ENCODE data around the gene IL4. TPM values are rescaled to one million over a fixed set of nuclear protein-coding genes. Genes with fewer than 3 reads are reported as not detected.

The IL4 gene
- total RNA-seq, 1 donor from 2014 or later, result not detected

DNA sequence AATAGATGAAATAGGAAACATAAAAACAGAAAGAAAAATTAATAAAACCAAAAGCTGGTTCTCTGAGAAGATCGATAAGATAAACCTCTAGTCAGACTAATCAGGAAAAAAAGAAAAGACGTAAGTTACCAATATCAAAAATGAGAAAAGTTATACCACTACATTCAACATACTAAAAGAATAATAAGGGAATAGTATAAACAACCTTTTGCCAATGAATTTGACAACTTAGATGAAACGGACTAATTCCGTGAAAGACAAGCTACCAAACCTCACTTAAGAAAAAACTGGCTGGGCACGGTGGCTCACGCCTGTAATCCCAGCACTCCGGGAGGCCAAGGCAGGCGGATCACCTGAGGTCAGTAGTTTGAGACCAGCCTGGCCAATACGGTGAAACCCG, 56.1 kb downstream of the IL4 start:
- ATAC-seq (no peak), DNase-seq (no peak)
- no peaks in the 10 kb centered on the region for H3K4me1 ChIP-seq
- no peaks in the 10 kb centered on the region for H3K9me3 ChIP-seq
- peaks cover 8% of the 10 kb centered on the region for H3K36me3 ChIP-seq
- intact Hi-C loops (cut with DNase I), result no loop called here
- H3K4me3 ChIP-seq, result no peak overlapping the region
- TF ChIP-seq, protein P1, sequence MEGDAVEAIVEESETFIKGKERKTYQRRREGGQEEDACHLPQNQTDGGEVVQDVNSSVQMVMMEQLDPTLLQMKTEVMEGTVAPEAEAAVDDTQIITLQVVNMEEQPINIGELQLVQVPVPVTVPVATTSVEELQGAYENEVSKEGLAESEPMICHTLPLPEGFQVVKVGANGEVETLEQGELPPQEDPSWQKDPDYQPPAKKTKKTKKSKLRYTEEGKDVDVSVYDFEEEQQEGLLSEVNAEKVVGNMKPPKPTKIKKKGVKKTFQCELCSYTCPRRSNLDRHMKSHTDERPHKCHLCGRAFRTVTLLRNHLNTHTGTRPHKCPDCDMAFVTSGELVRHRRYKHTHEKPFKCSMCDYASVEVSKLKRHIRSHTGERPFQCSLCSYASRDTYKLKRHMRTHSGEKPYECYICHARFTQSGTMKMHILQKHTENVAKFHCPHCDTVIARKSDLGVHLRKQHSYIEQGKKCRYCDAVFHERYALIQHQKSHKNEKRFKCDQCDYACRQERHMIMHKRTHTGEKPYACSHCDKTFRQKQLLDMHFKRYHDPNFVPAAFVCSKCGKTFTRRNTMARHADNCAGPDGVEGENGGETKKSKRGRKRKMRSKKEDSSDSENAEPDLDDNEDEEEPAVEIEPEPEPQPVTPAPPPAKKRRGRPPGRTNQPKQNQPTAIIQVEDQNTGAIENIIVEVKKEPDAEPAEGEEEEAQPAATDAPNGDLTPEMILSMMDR (IDR thresholded peaks at IDR 0.05), result no peak
- H3K27me3 ChIP-seq (ENCODE audit: low read depth), result no peaks in the 10 kb centered on the region
- H3K27ac ChIP-seq, result no peak overlapping the region

Other genes starting within 250 kb of the IL4 start
- gene IRF1, start 183.2 kb upstream of the IL4 start, total RNA-seq, result 81.2 TPM
- not detected for gene IL5, start 130.5 kb upstream of the IL4 start, total RNA-seq
- 33.2 TPM for gene RAD50, start 117.0 kb upstream of the IL4 start, total RNA-seq
- gene IL13, start 15.8 kb upstream of the IL4 start, total RNA-seq, result not detected
- 10.8 TPM for gene KIF3A, start 63.6 kb downstream of the IL4 start, total RNA-seq
- gene CCNI2, start 73.4 kb downstream of the IL4 start, total RNA-seq, result 1.1 TPM
- 32.8 TPM for gene SEPTIN8, start 103.2 kb downstream of the IL4 start, total RNA-seq
- gene SOWAHA, start 139.3 kb downstream of the IL4 start, total RNA-seq, result 0.18 TPM
- 17.3 TPM for gene SHROOM1, start 156.7 kb downstream of the IL4 start, total RNA-seq
- gene GDF9, start 192.5 kb downstream of the IL4 start, total RNA-seq, result 0.15 TPM
- 271 TPM for gene UQCRQ, start 192.7 kb downstream of the IL4 start, total RNA-seq
- 1.7 TPM for gene LEAP2, start 199.7 kb downstream of the IL4 start, total RNA-seq

Data from lower lobe of right lung (tissue), 2 donors.